Measurements from ENCODE around the gene SRRM5.
"Not testable (repeated sequence)": the region's sequence is repeated elsewhere in the genome, so short reads cannot be mapped to it uniquely, and the experiment has no call there.

Gene SRRM5

DNA sequence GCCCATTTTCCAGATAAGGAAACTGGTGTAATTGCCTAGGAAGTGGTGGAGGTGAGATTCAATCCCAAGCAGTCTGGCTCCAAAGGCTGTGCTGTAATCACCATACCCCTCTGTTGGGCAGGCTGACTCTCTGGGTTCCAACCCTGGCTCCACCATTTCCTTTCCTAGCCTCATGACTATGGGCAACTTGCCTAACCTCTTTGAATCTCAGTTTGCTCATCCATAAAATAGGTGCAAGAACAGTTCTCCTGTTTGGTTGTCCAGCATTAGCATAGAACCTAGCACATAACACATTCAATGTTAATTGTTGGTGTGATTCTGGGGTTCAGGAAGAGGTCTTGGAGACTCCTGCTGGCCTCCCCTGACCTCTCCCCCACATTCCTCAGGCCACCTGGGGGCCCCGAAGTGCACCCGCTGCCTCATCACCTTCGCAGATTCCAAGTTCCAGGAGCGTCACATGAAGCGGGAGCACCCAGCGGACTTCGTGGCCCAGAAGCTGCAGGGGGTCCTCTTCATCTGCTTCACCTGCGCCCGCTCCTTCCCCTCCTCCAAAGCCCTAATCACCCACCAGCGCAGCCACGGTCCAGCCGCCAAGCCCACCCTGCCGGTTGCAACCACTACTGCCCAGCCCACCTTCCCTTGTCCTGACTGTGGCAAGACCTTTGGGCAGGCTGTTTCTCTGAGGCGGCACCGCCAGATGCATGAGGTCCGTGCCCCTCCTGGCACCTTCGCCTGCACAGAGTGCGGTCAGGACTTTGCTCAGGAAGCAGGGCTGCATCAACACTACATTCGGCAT lies 13.2 kb upstream of the SRRM5 start:
- ChIA-PET CTCF (no interaction called here), POLR2A (no interaction called here)
- no peak for DNase-seq (ENCODE audit: extremely low spot score)
- TF ChIP-seq ELF4 (IDR thresholded peaks at IDR 0.05) (no peak), LEF1 (IDR thresholded peaks at IDR 0.05; ENCODE audit: borderline replicate concordance) (no peak), NFRKB (IDR thresholded peaks at IDR 0.05) (no peak)
- TF ChIP-seq, protein P1, sequence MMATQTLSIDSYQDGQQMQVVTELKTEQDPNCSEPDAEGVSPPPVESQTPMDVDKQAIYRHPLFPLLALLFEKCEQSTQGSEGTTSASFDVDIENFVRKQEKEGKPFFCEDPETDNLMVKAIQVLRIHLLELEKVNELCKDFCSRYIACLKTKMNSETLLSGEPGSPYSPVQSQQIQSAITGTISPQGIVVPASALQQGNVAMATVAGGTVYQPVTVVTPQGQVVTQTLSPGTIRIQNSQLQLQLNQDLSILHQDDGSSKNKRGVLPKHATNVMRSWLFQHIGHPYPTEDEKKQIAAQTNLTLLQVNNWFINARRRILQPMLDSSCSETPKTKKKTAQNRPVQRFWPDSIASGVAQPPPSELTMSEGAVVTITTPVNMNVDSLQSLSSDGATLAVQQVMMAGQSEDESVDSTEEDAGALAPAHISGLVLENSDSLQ (IDR thresholded peaks at IDR 0.05): no peak

DNA sequence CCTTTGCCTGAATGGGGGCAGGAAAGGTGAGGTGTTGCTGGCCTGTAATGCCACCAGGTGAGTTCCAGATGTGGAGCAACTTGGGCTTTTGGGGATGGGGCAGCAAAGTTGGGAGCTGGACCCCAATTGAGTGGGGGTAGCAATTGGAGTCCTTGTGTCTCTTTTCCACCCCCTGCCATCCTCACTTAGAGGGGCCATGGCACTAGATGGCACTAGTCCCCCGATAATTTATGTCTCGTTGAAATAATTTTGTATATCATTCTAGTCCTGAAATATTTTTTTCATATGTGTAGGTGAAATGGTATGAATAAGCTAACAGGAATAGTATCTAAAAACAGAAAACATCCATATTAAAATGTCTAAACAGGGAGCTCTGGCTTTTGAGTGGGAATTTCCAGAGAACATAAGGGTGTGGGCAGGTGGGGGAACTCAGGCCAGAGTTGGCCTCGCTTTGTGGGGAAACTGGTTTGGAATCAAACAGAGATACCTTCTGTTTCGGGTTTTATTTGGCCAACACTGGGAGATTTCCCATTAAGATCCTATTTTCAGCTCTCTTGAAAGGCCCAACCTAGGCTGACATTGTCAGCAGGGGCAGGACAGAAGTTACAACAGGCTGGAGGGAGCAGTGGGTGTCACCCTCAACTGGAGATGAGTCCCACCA lies 12.1 kb upstream of the SRRM5 start:
- ChIA-PET POLR2A (no interaction called here), CTCF (interaction anchor here (0.7 to 0.8 kb wide), 2 partner anchors 79 to 180 kb away, joined by 3 to 6 read pairs; no protein-coding TSS in a partner anchor)
- DNase-seq (ENCODE audit: extremely low spot score): no peak
- TF ChIP-seq NFRKB (IDR thresholded peaks at IDR 0.05) (no peak), BHLHE40 (IDR thresholded peaks at IDR 0.05; ENCODE audit: borderline replicate concordance) (no peak), FOXK2 (IDR thresholded peaks at IDR 0.05) (no peak), ZNF384 (IDR thresholded peaks at IDR 0.05) (no peak), SUZ12 (IDR thresholded peaks at IDR 0.05) (no peak)
- TF ChIP-seq, protein P1 (IDR thresholded peaks at IDR 0.05): no peak

DNA sequence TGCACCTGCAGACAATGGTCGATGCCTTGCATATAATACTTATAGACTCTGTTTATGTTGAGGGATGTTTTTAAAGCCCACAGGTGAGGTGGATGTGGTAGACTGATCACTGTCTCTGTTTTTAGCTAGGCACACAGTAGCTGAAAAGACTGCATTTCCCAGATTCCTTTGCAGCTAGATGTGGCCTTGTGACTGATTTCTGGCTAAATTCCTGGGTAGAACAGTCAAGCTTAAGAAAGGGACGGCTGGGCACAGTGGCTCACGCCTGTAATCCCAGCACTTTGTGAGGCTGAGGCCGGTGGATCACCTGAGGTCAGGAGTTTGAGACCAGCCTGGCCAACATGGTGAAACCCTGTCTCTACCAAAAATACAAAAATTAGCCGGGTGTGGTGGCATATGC lies 11.6 kb upstream of the SRRM5 start:
- DNase-seq (ENCODE audit: extremely low spot score); POLR2A ChIA-PET: not testable (repeated sequence)
- CTCF ChIA-PET: interaction anchor here (0.7 kb wide), 1 partner anchor 80 kb away, joined by 3 read pairs; no protein-coding TSS in a partner anchor

DNA sequence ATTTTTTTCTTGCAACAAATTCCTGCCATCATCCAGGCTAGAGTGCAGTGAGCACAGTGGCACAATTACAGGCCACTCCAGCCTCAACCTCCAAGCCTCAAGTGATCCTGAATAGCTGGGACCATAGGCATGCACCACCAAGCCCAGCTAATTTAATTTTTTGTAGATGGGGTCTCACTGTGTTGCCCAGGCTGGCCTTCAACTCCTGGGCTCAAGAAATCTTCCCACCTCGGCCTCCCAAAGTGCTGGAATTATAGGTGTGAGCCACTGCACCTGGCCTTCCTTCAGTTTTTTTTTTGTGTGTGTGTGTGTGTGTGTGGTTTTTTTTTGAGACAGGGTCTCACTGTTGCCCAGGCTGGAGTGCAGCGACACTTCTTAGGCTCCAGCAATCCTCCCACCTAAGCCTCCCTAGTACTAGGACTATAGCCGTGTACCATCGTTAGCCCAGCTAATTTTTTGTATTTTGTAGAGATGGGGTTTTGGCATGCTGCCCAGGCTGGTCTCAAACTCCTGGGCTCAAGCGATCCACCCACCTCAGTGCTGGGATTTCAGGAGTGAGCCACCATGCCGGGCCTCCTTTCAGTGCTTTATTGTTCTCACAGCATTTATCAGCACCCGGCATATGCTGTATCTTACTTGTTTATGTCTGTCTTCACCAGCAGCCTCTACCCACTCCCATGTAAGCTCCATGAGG lies 5.9 kb upstream of the SRRM5 start:
- POLR2A ChIA-PET: no interaction called here

DNA sequence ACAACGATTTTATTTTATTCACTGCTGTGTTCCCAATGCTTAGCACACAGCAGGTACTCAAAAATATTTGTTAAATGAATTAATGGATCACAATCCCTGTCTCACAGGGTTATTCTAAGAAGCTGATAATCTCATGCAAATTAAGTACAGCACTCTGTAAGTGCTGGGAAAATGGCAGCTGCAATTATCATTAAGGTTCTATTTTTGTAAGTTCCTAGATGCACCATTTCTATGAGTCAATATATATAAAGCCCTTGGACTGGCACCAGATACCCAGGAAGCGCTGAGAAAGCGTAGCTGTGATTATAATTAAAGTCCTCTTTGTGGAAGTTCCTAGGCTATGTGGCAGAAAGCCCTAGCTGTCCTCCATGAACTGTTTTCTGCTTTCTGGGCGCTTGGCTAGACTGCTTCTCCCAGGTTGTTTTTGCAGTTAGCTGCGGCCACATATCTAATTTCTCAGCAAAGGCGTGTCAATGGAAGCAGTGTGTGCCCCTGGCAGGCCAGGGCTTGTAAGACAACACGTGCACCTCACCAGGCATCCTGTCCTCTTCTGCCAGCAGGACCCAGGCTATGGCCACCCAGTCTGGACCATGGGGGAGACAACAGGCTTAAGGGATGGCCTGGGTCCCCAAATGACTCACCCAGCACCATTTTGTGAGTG lies 5.2 kb upstream of the SRRM5 start:
- ChIA-PET POLR2A (no interaction called here), CTCF (no interaction called here)
- no peak for DNase-seq (ENCODE audit: extremely low spot score)
- TF ChIP-seq ZNF384 (IDR thresholded peaks at IDR 0.05): no peak
- no peak for TF ChIP-seq SP1 (IDR thresholded peaks at IDR 0.05)
- no peak for TF ChIP-seq FOXM1 (IDR thresholded peaks at IDR 0.05; ENCODE audit: borderline replicate concordance)
- no peak for TF ChIP-seq LEF1 (IDR thresholded peaks at IDR 0.05; ENCODE audit: borderline replicate concordance)
- no peak for TF ChIP-seq NFRKB (IDR thresholded peaks at IDR 0.05)
- TF ChIP-seq FOXK2 (IDR thresholded peaks at IDR 0.05): no peak

More for the DNA sequence above, 5.9 kb upstream of the SRRM5 start:
- TF ChIP-seq ZNF384 (IDR thresholded peaks at IDR 0.05) (no peak), L3MBTL2 (conservative IDR thresholded peaks at IDR 0.05) (no peak), BHLHE40 (IDR thresholded peaks at IDR 0.05; ENCODE audit: borderline replicate concordance) (no peak), FOXA1 (IDR thresholded peaks at IDR 0.05) (no peak), SUZ12 (IDR thresholded peaks at IDR 0.05) (no peak), ARNT (IDR thresholded peaks at IDR 0.05) (no peak)
- CTCF ChIA-PET: no interaction called here
- no peak for DNase-seq (ENCODE audit: extremely low spot score)

DNA sequence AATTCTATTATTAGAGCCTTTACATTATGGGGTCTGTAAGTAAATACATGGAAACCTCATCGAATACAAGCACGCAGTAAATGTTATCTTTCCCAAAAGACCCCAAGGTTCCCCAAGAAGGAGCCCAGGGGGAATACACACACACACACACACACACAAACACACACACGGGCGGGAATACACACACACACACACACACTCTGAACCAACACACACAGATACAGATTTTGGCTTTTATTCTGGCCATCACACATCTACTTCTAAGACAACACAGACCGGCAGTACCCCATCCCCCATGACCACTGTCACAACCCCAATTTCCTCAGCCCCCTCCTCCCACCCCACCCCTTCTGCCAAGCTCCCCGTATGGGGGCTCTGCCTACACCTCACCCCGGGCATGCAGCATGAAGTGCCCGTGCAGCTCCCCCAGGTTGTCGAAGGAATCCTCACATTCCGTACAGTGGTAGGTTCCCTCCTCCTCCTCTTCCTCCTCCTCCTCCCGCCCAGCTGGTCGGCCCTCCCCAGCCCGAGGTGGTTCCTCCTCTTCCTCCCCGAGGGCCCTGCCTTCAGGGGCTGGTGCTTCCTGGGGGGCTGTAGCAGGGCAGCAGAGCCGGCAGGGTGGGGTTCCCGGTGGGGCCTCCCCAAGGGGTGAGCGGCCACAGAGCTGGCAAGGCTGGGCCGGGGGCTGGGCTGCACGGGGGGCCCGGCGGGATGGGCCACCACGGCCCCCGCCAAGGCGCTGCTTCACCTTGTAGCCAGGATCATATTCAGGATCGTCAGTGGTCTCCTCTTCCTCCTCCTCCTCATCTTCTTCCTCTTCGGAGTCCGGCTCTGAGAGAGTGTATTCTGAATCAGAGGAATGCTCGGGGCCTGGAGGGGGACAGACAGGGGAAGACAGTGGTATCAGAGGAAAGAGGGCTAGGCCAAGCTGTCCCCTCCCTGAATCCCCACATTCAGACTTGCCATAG lies 4.4 kb upstream of the SRRM5 start:
- TF ChIP-seq FOXK2 (IDR thresholded peaks at IDR 0.05) (no peak), L3MBTL2 (conservative IDR thresholded peaks at IDR 0.05) (no peak), SP1 (IDR thresholded peaks at IDR 0.05) (no peak), SUZ12 (IDR thresholded peaks at IDR 0.05) (no peak), ELF4 (IDR thresholded peaks at IDR 0.05) (no peak), TARDBP (IDR thresholded peaks at IDR 0.05) (no peak), ZNF384 (IDR thresholded peaks at IDR 0.05) (no peak), FOXA1 (IDR thresholded peaks at IDR 0.05) (no peak), BHLHE40 (IDR thresholded peaks at IDR 0.05; ENCODE audit: borderline replicate concordance) (no peak), ARNT (IDR thresholded peaks at IDR 0.05) (no peak), FOXM1 (IDR thresholded peaks at IDR 0.05; ENCODE audit: borderline replicate concordance) (no peak), CTBP1 (IDR thresholded peaks at IDR 0.05; ENCODE audit: borderline replicate concordance) (no peak), NFRKB (IDR thresholded peaks at IDR 0.05) (no peak)
- TF ChIP-seq, protein P1 (IDR thresholded peaks at IDR 0.05): no peak
- no peak for DNase-seq (ENCODE audit: extremely low spot score)
- CTCF ChIA-PET: no interaction called here
- POLR2A ChIA-PET: no interaction called here
